Osteocyte (in vitro differentiated cells): ENCODE results near the gene NOP56. TPM values are rescaled to one million over a fixed set of nuclear protein-coding genes. Genes with fewer than 3 reads are reported as not detected.

Experiments used
- DNase-seq: peaks from one replicate; pipeline ENCODE4 v3.0.0; 2021; ENCODE audit warnings: mixed read lengths; ENCODE audit not compliant: unreplicated experiment; ENCODE audit errors: extremely low spot score
- H3K27ac Mint-ChIP-seq: one replicate; pipeline ENCODE4 v1.8.0; 2021; ENCODE audit warnings: mild to moderate bottlenecking, mixed read lengths; ENCODE audit not compliant: unreplicated experiment
- H3K27me3 Mint-ChIP-seq: one replicate; pipeline ENCODE4 v1.8.0; 2021; ENCODE audit warnings: mixed read lengths; ENCODE audit not compliant: unreplicated experiment
- H3K36me3 Mint-ChIP-seq: one replicate; pipeline ENCODE4 v1.8.0; 2021; ENCODE audit warnings: mixed read lengths; ENCODE audit not compliant: unreplicated experiment
- H3K4me1 Mint-ChIP-seq: one replicate; pipeline ENCODE4 v1.8.0; 2021; ENCODE audit warnings: mixed read lengths; ENCODE audit not compliant: unreplicated experiment
- H3K4me3 Mint-ChIP-seq: one replicate; pipeline ENCODE4 v1.8.0; 2021; ENCODE audit warnings: mild to moderate bottlenecking, moderate library complexity, mixed read lengths; ENCODE audit not compliant: unreplicated experiment
- H3K9me3 Mint-ChIP-seq: one replicate; pipeline ENCODE4 v1.8.0; 2021; ENCODE audit warnings: mixed read lengths; ENCODE audit not compliant: unreplicated experiment
- total RNA-seq: library from RNA; stranded (reverse); gene quantifications from 2 replicates; pipeline ENCODE4 v1.2.1, GENCODE V29; 2021
- TF ChIP-seq, protein P1 (sequence below): fragments of 200-600 bp; sonication (generic); IDR thresholded peaks from 2 replicates; pipeline ENCODE4 v1.5.0; 2021; ENCODE audit warnings: antibody characterized with exemption, mild to moderate bottlenecking, moderate library complexity

Gene NOP56
- total RNA-seq, 1 donor from 2014 or later, result 141 TPM

GRCh38 chr20:2690718-2691117, 38.3 kb downstream of the NOP56 start:
- Mint-ChIP-seq H3K4me1 (peaks cover 14% of the 10 kb centered on the region), H3K27ac (peak overlapping the region; percentile 48), H3K27me3 (peaks cover 69% of the 10 kb centered on the region), H3K4me3 (peak overlapping the region; percentile 87), H3K9me3 (no peaks in the 10 kb centered on the region), H3K36me3 (no peaks in the 10 kb centered on the region)
- TF ChIP-seq, protein P1, sequence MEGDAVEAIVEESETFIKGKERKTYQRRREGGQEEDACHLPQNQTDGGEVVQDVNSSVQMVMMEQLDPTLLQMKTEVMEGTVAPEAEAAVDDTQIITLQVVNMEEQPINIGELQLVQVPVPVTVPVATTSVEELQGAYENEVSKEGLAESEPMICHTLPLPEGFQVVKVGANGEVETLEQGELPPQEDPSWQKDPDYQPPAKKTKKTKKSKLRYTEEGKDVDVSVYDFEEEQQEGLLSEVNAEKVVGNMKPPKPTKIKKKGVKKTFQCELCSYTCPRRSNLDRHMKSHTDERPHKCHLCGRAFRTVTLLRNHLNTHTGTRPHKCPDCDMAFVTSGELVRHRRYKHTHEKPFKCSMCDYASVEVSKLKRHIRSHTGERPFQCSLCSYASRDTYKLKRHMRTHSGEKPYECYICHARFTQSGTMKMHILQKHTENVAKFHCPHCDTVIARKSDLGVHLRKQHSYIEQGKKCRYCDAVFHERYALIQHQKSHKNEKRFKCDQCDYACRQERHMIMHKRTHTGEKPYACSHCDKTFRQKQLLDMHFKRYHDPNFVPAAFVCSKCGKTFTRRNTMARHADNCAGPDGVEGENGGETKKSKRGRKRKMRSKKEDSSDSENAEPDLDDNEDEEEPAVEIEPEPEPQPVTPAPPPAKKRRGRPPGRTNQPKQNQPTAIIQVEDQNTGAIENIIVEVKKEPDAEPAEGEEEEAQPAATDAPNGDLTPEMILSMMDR, result no peak
- no peak for DNase-seq

- H3K4me3 Mint-ChIP-seq, result peak overlapping the region; percentile 87
- TF ChIP-seq, protein P1, result no peak
- peaks cover 14% of the 10 kb centered on the region for H3K4me1 Mint-ChIP-seq
- H3K9me3 Mint-ChIP-seq, result no peaks in the 10 kb centered on the region
- H3K36me3 Mint-ChIP-seq, result no peaks in the 10 kb centered on the region
- no peak for DNase-seq
- peaks cover 71% of the 10 kb centered on the region for H3K27me3 Mint-ChIP-seq
- peak overlapping the region; percentile 48 for H3K27ac Mint-ChIP-seq
Measured at GRCh38 chr20:2691127-2691526, 38.7 kb downstream of the NOP56 start.

DNA sequence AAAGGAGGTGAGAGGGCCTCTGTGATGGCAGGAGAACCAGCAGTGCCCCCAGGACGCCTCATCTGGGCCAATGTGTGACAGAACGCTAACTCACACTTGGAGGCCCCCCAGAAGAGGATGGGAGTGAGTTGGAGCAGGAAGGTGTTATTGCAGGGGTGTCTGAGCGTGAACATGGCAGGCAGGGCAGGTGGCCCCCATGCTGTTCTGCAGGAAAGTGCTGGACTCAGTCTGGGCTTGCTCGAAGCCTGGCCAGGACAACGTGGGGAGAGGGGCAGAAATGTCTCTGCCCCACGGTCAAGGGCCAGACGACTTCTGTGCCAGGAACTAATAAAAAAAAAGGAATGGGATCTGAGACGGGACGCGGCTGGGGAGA, 39.2 kb downstream of the NOP56 start:
- Mint-ChIP-seq H3K27ac (peak overlapping the region; percentile 87), H3K27me3 (peaks cover 66% of the 10 kb centered on the region), H3K4me1 (peaks cover 14% of the 10 kb centered on the region), H3K36me3 (no peaks in the 10 kb centered on the region), H3K9me3 (no peaks in the 10 kb centered on the region), H3K4me3 (peak overlapping the region; percentile 87)
- no peak for DNase-seq
- TF ChIP-seq, protein P1, result no peak

DNA sequence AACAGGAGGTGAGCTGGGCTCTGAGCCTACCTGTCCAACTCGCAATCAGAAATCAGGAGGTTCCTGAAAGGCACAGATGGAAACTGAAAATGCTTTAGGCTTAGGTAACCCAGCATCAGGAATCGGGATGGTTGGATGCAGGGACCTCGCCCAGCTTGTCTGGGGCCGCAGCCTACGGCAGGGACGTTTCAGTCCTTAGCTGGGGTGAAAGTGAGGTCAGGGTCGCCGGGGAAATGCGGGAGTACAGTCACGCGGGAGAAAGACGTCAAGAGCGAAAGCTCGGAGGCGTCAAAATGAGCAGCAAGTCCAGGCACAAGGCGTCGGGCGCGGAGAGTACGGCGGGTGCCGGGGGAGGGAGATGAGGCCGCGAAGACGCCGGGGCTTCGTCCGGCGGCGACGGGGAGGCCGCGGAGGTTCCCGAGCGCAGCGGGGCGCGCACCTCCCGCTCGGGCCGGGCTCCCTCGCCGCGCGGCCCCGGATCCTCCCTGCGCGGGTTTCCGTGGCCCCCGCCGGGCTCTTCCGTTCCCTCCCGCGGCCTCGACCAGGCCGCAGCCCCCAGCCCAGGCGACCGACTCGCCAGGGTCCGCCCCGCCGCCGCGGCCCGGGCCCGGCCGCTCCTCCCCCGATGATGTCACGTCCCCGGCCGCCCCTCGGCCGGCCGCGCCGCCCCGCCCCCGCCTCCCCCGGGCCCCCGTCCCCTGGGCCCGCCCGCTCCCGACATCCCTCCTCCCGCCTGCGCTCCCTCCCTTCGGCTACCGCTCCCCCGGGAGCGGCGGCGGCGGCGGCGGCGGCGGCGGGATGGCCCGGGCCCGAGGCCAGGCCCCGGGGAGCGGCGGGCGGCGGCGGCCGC, 39.8 kb downstream of the NOP56 start, which contains the start of gene EBF4:
Gene EBF4, plus strand, starts transcription at position 745 of the 850 bp plus-strand sequence. CDS start 866 bp downstream, outside the sequence.
- peaks cover 64% of the 10 kb centered on the region for H3K27me3 Mint-ChIP-seq
- H3K4me1 Mint-ChIP-seq, result peaks cover 14% of the 10 kb centered on the region
- H3K9me3 Mint-ChIP-seq, result no peaks in the 10 kb centered on the region
- TF ChIP-seq, protein P1, result no peak
- peak within 1 kb of the TSS; percentile 87 for H3K27ac Mint-ChIP-seq
- H3K4me3 Mint-ChIP-seq, result peak within 1 kb of the TSS; percentile 87
- H3K36me3 Mint-ChIP-seq, result no peaks in the 10 kb centered on the region
- no peak for DNase-seq

DNA sequence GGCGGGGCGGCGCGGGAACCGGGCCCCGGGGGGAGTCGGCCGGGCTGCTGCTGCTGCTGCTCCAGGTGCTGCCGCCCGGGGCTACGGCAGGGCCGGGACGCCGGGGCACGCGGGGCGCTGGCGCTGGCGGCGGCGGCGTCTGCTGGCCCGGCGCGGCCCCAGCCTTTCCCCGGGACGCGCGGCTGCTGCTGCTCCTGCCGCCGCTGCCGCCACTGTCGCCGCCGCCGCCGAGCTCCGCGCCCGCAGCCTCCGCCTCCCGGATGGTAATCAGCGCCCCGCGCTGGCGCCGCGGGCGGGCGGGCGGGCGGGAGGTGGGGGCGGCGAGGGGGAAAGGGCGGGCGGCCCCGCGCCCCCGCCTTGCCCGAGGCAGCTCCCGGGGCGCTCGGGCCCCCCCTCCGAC, 40.5 kb downstream of the NOP56 start:
- Mint-ChIP-seq H3K36me3 (no peaks in the 10 kb centered on the region), H3K4me1 (peaks cover 12% of the 10 kb centered on the region), H3K27me3 (peaks cover 58% of the 10 kb centered on the region), H3K4me3 (no peak overlapping the region), H3K9me3 (no peaks in the 10 kb centered on the region), H3K27ac (no peak overlapping the region)
- DNase-seq, result no peak
- TF ChIP-seq, protein P1, result no peak
